GM12891 (cell line): Measurements from ENCODE around the gene GPX4.

Experiments
- PAX5 ChIP-seq: IDR thresholded peaks from 2 replicates; pipeline ENCODE4 v1.6.1; 2011; ENCODE audit warnings: low read length, moderate library complexity, mild to moderate bottlenecking; ENCODE audit not compliant: insufficient read depth, severe bottlenecking
- POLR2A ChIP-seq: IDR thresholded peaks from 2 replicates; pipeline ENCODE4 v1.6.1; 2011; ENCODE audit warnings: low read depth, low read length, control low read depth
- POLR2AphosphoS5 ChIP-seq: IDR thresholded peaks from 2 replicates; pipeline ENCODE4 v1.6.1; 2011; ENCODE audit warnings: low read depth, low read length, control low read depth
- POU2F2 ChIP-seq: IDR thresholded peaks from 2 replicates; pipeline ENCODE4 v1.6.1; 2011; ENCODE audit warnings: low read depth, mild to moderate bottlenecking, control low read depth, low read length, moderate library complexity
- SPI1 ChIP-seq: IDR thresholded peaks from 2 replicates; pipeline ENCODE4 v1.6.1; 2011; ENCODE audit warnings: low read depth, low read length, control low read depth
- TAF1 ChIP-seq: IDR thresholded peaks from 2 replicates; pipeline ENCODE4 v1.6.1; 2011; ENCODE audit warnings: low read depth, low read length, control low read depth

DNA sequence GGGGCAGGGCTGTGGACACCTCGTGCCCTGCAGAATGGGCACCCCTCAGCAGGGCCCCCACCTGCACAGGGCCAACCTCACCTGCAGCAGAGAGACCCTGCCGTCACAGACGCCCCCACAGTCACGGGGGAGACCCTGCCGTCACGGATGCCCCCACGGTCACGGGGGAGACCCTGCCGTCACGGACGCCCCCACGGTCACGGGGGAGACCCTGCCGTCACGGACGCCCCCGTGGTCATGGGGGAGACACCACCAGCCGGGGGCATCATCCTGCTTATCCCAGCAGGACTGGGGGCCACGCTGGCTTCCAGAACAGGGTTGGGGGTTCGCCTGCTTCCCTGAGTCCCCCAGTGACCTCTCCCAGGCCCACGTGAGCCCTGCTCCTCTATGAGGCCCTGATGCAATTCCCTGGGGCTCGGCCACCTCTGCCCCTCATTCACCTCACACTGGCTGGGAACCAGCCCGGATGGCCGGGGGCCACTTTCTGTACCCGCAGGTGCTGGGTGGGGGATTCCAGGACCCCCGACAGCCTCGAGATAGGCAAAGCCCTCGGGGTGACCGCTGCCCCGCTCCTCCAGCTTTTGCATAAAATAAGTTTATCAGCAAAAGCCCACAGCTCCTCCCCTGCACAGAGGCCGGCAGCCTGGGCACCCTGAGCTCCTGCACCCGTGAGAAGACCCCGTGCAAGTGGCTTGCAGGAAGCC is 46.7 kb downstream of the GPX4 start:
- TF ChIP-seq POLR2A (no peak), TAF1 (no peak), POLR2AphosphoS5 (no peak), SPI1 (no peak), POU2F2 (no peak), PAX5 (no peak)
